HG02884 (cell line): Measurements from ENCODE around the gene SBF2.

Experiments
- ATAC-seq: cut with Tn5 transposase; IDR thresholded peaks from one replicate; pipeline ENCODE4 v1.9.1; 2021; ENCODE audit warnings: mild to moderate bottlenecking, moderate library complexity; ENCODE audit not compliant: unreplicated experiment

The SBF2 gene

GRCh38 chr11:9789910-9790309 is 504.1 kb downstream of the SBF2 start:
- no peak for ATAC-seq

- ATAC-seq = no peak
Observed at GRCh38 chr11:9787981-9788521, 506.0 kb downstream of the SBF2 start.

DNA sequence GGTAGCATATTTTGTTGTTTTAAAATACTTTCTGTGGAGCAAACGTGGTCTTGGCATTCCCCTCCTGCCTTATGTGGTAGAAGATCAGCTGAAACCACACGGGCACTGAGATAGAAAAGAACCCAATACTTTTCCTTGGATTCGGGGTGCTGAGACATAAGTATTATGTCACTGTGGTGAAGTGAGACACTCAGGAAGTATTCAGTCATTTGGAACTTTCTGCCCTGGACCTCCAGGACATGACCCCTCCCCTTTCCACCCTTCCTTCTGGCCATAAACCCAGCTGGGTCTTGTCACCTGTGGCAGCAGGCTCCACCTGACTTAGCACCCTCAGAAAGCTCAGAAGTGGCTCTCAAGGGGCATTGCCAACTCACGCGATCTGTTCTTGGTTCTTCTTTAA is 506.8 kb downstream of the SBF2 start:
- no peak for ATAC-seq

DNA sequence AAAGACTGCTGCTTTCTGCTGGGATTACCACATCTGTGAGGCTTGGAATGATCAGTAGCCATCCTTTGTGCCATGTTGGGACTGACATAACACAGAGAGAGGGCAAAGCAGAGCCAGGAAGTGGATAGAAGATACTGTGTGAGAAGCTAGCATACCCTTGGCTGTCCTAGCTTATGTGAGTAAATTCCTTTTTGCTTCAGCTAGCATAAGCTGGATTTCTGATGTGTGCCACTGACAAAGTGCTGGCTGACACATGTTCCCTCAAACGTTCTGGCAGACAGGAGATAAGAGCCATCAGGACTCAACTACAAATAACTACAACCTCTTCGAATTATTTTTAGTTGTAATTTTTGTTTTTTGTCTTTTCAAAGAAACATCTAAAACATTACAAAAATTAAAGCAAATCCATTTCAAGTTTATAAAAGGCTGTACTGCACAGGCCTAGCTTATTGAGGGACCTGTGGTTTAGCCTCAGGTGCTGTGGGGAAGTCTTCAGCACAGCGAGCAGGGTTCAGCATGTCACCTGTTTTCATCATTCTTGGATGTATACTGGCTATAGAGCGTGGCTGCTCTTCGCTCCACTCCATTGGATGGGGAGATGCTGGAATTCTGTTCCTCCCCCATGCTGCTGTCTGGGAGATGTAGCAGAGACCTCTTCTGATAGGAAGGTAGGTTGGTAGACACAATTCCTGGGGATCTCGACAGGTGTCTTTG is 509.3 kb downstream of the SBF2 start:
- ATAC-seq = no peak

DNA sequence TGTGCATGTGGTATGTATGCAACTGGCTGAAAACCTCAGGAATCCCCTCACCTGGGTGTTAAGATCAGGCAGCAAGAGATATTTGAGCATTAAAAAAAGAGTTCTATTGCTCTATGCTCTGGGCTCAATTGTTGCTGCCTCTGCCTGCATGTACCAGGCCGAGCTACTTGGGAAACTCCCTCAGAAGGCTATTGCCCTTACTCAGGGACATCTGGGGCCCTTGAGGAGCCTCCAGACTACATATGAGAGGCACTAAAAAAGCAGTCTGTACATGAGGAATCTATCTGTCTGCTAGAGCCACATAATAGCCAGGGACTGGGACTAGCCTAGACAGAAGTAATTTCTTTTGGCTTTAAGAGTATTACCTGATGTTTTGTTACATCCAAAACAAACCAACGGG is 510.0 kb downstream of the SBF2 start:
- no peak for ATAC-seq

DNA sequence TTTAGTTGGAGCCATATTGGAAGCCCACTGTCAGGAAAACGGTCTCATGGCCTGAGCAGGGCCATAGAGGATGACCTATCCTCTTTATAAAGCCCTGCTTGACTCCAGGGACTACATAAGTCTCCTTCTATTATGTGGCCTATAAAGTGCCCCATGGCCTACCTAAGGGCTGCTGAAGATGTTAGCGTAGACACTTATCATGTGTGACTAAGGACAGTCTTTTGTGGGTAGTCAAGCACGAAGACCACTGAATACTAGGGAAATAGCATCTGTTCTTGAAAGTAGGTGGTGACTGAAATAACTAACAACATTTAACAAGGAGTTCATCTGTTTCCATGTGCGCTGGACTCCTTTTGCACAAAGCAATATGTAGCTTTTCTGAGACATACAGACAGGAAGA is 513.1 kb downstream of the SBF2 start:
- no peak for ATAC-seq

DNA sequence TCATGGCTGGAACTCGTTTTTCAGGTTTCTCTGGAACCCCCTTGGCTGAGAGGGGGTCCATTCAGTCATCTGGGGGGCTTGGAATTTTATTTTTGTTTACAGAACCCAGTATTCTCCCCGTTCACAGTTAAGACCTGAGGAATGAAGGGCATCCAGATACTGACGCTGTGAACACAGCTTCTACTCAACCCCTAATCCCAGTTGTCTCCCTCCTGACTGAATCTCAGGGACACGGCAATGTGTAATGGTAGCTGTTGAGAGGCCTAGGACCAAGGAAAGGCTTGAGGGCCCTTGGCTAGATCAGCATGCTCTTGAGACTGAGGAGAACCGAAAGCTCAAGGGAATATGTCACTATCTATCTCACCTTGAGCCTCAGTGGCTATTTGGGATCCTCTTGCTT is 516.5 kb downstream of the SBF2 start:
- ATAC-seq = no peak

DNA sequence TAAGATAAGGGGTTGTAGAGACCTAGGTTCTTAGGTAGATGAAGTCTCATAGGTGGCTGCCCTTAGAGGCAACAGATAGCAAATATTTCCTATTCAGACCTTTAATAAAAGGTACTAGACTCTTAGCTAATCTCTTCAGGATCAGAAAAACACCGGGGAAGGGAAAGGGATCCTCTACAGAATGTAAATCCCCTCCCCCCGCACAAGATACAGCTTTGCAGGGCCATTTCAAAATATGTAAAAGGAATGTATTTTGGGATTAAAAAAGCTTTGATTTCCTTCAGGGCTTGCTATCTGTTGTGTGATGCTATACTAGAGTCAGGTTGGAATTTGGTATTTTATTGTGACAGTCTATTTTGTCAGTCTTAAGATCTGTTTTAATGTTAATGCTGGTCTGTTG is 517.0 kb downstream of the SBF2 start:
- no peak for ATAC-seq

DNA sequence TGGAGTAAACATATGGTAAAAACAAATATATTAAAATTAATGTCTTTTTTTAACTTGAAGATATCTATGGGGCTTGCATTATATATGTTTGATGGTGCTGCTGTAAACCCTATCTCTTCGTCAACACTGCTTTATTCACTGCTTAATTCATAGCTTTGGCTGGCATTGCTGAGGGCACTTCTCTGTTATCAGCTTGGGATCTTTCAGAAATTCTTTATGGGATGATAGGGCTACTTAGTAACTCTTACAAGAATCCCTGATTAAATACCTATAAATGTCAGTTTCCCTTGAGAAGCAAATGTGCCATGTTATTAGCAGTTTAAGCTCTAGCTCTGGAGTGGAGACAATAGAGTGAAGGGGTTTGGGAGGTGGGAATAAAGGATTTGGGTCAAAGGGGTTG is 517.8 kb downstream of the SBF2 start:
- no peak for ATAC-seq

DNA sequence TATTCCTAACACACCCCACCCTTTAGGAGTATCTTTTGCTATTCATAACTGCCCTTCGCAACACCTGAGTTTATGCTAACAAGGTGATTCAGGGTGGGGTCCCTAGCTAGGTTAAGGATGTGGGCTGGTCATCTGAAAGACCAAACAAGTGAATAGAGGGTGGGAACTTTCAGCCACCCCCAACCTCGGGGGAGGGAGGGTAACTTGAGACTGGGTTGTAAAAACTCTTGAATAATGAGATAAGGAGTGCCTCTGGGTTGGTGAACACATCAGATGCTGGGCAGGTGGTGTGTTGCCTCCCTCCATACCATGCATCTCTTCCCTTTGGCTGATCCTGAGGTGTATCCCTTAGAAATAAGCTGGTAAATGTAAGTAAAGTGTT is 518.6 kb downstream of the SBF2 start:
- ATAC-seq = no peak

GRCh38 chr11:9774591-9775397 is 519.2 kb downstream of the SBF2 start:
- no peak for ATAC-seq

DNA sequence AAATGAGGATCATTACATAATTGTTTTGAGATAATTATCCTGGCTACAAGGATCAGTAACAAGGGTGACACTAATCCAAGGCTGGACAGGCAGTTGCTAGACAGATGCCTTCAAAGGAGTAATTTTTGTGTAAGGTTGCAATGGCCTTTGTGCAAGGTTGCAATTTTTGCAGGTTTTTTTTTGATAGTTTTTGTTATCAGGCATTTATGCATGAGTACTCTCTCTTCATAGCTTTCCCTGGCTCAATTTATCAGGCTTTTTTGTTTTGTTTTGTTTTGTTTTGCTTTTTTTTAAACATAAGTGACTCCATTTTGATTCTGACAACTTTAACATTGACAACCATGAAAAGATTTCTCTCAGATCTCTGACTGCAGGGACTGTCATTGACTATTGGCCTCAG is 519.9 kb downstream of the SBF2 start:
- ATAC-seq = no peak

GRCh38 chr11:9773524-9773923 is 520.5 kb downstream of the SBF2 start:
- ATAC-seq = no peak

DNA sequence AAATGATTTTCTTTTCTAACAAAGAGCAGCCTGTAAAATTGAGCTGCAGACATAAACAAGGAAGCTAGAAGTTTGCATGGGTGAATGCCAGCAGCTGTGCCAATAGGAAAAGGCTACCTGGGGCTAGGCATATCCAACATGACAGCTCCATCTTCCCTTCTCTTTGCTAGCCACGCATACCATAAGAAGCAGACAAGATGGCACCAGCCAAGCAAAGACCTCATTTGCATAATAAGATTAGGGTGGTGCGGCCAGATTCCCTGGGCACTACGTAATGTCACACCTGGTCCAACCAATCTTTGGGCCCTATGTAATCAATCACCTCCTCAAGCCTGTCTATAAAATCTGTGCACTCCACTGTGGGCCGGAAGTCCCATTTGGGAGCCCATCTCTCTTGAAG is 521.8 kb downstream of the SBF2 start:
- no peak for ATAC-seq

DNA sequence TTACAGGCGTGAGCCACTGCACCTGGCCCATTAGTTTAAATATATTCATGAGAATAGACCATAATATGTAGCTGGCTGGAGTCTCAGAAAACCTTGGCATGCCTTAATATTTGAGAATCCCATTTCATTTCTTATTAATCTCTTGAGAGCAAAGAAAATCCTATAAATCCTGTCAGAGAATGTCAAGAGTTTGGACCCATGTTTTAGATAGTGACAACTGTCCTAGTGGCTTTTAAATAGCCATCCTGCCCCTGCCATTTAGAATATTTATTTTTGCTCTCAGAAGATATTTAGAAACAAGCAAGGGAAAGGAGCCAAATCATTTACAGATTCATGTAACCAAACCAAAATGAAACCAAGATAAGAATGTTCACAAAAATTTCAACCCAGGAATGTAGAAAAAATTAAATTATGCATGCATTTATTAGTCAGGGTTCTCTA is 522.9 kb downstream of the SBF2 start:
- no peak for ATAC-seq

DNA sequence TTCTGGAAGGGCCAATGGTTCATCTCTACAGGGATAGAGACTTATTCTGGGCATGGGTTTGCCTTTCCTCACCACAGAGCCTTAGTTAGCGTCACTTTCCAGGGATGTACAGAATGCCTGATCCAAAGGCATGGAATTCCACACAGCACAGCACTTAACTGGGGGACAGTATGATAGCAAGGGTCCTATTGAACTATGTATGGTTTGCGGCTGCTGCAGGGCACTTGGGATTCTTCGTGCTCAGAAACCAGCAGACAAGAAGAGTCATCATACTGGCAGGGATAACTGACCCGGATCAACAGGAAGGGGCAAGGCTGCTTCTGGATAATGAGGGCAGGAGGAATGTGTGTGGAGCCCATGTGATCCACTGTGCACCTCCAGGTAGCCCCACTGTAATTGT is 524.4 kb downstream of the SBF2 start:
- no peak for ATAC-seq

- no peak for ATAC-seq
Observed at GRCh38 chr11:9765320-9766101, 528.5 kb downstream of the SBF2 start.

GRCh38 chr11:9763301-9763700 is 530.7 kb downstream of the SBF2 start:
- no peak for ATAC-seq

DNA sequence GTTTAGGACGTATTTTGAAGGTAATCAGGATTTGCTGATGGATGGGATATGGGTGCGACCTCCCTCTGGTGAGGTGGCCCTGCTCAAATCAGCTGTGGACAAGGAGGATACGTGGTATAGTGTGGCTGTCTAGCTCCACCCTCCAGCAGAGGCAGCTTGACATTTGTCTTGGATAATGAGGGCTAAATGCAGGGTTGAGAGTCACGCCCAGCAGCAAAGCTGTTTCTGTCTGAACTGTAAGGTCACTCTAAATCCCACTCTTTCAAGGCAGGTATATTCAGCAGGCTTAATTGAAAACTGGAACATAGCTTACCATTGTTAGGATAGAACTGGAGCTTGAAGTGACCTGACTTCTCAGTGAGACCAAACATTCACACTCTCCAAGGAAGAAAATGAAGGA is 531.5 kb downstream of the SBF2 start:
- ATAC-seq = no peak

- no peak for ATAC-seq
Observed at GRCh38 chr11:9761441-9761945, 532.5 kb downstream of the SBF2 start.

- ATAC-seq = no peak
Observed at GRCh38 chr11:9760193-9760575, 533.8 kb downstream of the SBF2 start.
